SK-N-MC (cell line): ENCODE measurements around the gene TCTN3.

ENCODE experiments used
- DNase-seq: peaks from one replicate; pipeline ENCODE4 v3.0.0-alpha.2; 2011; ENCODE audit warnings: low read depth, low spot score
- H3K27ac ChIP-seq: fragments of 200-600 bp; sonication (generic); 2 replicates; pipeline ENCODE4 v1.5.1; 2016; ENCODE audit warnings: mixed run types
- H3K36me3 ChIP-seq: fragments of 200-600 bp; sonication (generic); 2 replicates; pipeline ENCODE4 v1.6.1; 2017; ENCODE audit warnings: antibody characterized with exemption, low read length, mixed read lengths; ENCODE audit not compliant: insufficient read depth
- H3K4me3 ChIP-seq: fragments of 200-600 bp; sonication (generic); 2 replicates; pipeline ENCODE4 v1.5.1; 2016
- H3K9ac ChIP-seq: fragments of 200-600 bp; sonication (generic); 2 replicates; pipeline ENCODE4 v1.8.0; 2017; ENCODE audit warnings: mixed run types, mixed read lengths; ENCODE audit not compliant: insufficient read length
- H3K9me3 ChIP-seq: fragments of 200-600 bp; sonication (generic); 2 replicates; pipeline ENCODE4 v1.6.1; 2017; ENCODE audit warnings: low read depth, mild to moderate bottlenecking, antibody characterized with exemption, low read length, moderate library complexity, mixed read lengths
- EZH2 ChIP-seq: fragments of 200-600 bp; sonication (generic); IDR thresholded peaks from one replicate; pipeline ENCODE4 v1.6.1; 2017; ENCODE audit warnings: antibody characterized with exemption
- FOXP2 ChIP-seq: optimal IDR thresholded peaks from 2 replicates; pipeline ENCODE3; 2011; ENCODE audit warnings: mild to moderate bottlenecking, moderate library complexity; ENCODE audit not compliant: insufficient read depth; ENCODE audit errors: extremely low read length, control extremely low read depth
- POLR2AphosphoS5 ChIP-seq: IDR thresholded peaks from 2 replicates; pipeline ENCODE4 v1.6.1; 2012; ENCODE audit warnings: mild to moderate bottlenecking, low read depth, low read length, borderline replicate concordance

TCTN3 gene

DNA sequence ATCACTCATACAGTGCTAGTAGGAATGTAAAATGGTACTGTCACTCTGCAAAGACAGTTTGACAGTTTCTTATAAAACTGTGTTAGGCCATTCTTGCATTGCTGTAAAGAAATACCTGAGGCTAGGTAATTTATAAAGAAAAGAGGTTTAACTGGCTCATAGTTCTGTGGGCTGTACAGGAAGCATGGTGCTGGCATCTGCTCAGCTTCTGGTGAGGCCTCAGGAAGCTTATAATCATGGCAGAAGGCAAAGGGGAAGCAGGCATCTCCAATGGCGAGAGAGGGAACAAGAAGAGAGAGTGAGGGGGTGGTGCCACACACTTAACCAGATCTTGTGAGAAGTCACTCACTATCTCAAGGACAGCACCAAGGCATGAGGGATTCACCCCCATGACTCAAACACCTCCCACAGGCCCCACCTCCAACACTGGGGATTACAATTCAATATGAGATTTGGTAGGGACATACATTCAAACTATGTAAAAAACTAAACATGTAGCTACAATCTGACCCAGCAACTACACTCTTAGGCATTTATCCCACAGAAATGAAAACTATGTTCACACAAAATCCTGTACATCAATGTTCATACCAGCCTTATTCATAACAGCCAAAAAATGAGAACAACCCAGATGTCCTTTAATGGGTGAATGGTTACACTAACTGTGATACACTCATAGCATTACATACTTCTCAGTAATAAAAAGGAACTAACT lies 42.2 kb downstream of the TCTN3 start:
- no peak overlapping the region for H3K4me3 ChIP-seq
- H3K9ac ChIP-seq = no peak overlapping the region
- peaks cover 33% of the 10 kb centered on the region for H3K36me3 ChIP-seq
- TF ChIP-seq POLR2AphosphoS5 = no peak
- TF ChIP-seq EZH2 = no peak
- TF ChIP-seq FOXP2 = no peak
- no peak overlapping the region for H3K27ac ChIP-seq
- DNase-seq = no peak
- H3K9me3 ChIP-seq = no peaks in the 10 kb centered on the region

DNA sequence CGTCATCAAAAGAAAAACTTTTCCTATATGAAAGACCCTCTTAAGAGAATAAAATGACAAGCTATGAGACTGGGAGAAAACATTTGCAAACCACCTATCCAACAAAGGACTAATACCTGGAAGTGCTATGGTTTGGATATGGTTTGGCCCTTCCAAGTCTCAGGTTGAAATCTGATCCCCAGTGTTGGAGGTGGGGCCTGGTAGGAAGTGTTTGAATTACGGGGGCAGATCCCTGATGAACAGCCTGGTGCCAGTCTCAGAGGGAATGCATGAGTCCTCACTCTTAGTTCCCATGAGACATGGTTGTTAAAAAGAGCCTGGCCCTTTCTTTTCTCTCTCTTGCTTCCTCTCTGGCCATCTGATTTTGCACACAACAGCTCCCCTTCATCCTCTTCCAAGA lies 43.5 kb downstream of the TCTN3 start:
- no peak overlapping the region for H3K9ac ChIP-seq
- TF ChIP-seq FOXP2 (no peak), POLR2AphosphoS5 (no peak), EZH2 (no peak)
- H3K27ac ChIP-seq = no peak overlapping the region
- H3K36me3 ChIP-seq = peaks cover 43% of the 10 kb centered on the region
- DNase-seq = no peak
- H3K4me3 ChIP-seq = no peak overlapping the region
- H3K9me3 ChIP-seq = no peaks in the 10 kb centered on the region

DNA sequence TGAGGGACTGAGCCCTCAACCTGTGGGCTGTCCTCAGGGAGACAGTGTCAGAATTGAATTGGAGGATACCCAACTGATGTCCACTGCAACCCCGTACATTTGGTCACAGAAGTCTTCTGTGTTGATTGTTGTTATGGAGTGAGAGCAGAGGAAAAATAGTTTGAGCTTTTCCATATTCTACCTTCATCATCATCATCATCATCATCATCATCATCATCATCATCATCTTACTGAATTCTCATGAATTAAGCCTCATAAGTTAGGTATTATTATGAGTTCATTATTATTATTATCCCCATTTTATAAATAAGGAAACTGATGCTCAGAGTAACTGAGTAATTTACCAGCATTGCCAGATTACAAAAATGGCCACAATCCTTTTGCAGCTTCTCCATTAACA lies 45.6 kb downstream of the TCTN3 start:
- peaks cover 41% of the 10 kb centered on the region for H3K36me3 ChIP-seq
- H3K27ac ChIP-seq = no peak overlapping the region
- TF ChIP-seq FOXP2 (no peak), EZH2 (no peak), POLR2AphosphoS5 (no peak)
- no peaks in the 10 kb centered on the region for H3K9me3 ChIP-seq
- H3K4me3 ChIP-seq = no peak overlapping the region
- no peak for DNase-seq
- no peak overlapping the region for H3K9ac ChIP-seq

DNA sequence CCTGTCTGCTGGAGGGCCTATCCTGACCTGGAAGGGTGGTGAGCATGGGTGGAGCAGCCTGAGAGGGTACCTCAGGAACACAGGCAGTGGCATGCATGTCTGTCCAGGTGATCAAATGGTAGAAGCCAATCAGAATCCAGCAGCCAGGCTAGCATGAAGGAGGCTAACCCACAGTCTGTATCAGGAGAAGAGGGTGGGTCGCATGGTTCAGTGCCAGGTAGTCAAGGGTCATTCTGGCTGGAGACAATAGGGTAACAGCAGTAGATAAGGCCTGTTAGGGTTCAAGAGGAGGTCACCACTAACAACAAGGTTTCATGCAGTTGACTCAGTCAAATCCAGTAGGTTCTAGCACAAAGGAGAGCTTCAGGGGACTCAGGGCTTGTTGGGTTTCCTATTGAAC lies 47.6 kb downstream of the TCTN3 start:
- Histone ChIP-seq H3K27ac (no peak overlapping the region), H3K9me3 (no peaks in the 10 kb centered on the region), H3K36me3 (peaks cover 21% of the 10 kb centered on the region; the same call in 1 of the 2 replicates), H3K9ac (no peak overlapping the region), H3K4me3 (no peak overlapping the region)
- no peak for DNase-seq
- no peak for TF ChIP-seq POLR2AphosphoS5
- no peak for TF ChIP-seq EZH2

DNA sequence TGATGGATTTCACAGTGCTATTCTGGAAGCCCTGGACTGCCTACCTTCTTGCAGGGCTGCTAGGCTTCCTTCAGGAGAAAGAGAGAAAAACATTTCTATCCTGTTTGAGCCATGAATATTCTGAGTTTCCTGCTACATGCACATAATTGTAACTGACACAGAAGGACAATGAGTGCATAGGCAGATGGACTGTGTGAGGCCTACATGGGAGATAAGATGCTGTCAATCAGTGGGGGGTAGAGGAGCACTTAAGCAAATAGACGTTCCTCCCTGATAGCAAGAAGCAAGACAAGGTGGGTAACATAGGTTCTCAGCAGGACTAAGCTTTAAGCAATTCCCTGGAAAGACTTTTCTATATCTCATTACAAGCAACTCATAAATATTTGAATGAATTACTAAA lies 48.8 kb downstream of the TCTN3 start:
- Histone ChIP-seq H3K36me3 (peaks cover 19% of the 10 kb centered on the region; the same call in 1 of the 2 replicates), H3K9me3 (no peaks in the 10 kb centered on the region), H3K4me3 (no peak overlapping the region), H3K27ac (no peak overlapping the region), H3K9ac (no peak overlapping the region)
- DNase-seq = no peak
- TF ChIP-seq FOXP2 (no peak), POLR2AphosphoS5 (no peak), EZH2 (no peak)

DNA sequence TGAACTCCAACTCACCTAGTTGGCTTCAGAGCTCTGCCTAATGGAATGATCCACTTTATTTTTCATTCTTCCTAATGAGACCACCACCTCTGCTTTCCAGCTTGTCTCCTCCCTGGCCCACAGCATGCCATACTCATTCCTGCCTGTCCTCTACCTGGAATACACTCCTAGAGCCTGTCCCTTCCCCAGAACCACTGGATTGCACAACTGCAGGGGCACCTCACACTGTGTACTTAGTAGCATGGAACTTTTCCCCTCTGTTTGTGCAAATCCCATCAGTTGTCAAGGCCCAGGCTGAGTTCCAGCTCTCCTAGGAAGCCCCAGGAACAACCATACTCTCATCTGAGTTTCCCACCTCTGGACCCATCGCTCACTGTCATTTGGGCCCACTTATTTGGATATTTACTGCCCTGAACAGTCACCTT lies 52.8 kb downstream of the TCTN3 start:
- peaks cover 21% of the 10 kb centered on the region; the same call in 1 of the 2 replicates for H3K36me3 ChIP-seq
- DNase-seq = no peak
- no peaks in the 10 kb centered on the region for H3K9me3 ChIP-seq
- H3K4me3 ChIP-seq = no peak overlapping the region
- no peak overlapping the region for H3K27ac ChIP-seq
- TF ChIP-seq POLR2AphosphoS5 (no peak), FOXP2 (no peak), EZH2 (no peak)
- H3K9ac ChIP-seq = no peak overlapping the region

DNA sequence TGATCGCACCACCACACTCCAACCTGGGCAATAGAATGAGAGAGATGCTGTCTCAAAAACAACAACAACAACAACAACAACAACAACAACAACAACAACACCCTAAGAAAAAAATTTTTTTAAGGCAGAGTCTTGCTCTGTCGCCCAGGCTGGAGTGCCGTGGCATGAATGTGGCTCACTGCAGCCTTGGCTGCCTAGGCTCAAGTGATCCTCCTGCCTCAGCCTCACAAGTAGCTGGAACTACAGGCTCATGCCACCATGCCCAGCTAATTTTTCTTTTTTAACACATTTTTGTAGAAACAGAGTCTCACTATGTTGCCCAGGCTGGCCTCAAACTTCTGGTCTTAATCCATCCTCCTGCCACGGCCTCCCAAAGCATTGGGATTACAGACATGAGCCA lies 55.8 kb downstream of the TCTN3 start:
- DNase-seq = no peak
- TF ChIP-seq POLR2AphosphoS5 (no peak), EZH2 (no peak), FOXP2 (no peak)
- Histone ChIP-seq H3K27ac (no peak overlapping the region), H3K9ac (no peak overlapping the region), H3K36me3 (peaks cover 28% of the 10 kb centered on the region; the same call in 1 of the 2 replicates), H3K9me3 (no peaks in the 10 kb centered on the region), H3K4me3 (no peak overlapping the region)

DNA sequence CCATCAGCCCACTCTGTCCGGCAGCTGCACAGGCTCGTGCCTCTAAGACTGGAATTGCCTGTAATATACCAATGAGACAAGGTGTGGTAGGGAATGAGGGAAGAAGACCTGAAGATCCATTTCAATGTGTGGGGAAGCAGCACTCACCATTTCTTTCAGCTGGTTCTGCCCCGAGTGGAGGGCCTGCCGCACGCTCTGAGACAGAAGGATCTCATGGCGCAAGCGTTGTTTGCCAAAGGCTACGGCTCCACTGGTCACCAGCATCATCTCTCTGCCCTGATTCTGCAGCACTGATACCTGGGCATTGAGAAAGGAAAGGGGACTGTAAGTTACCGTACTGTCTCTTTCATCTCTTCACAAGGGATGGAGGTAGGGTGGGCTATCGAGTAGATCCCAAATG lies 56.6 kb downstream of the TCTN3 start:
- DNase-seq = no peak
- H3K4me3 ChIP-seq = no peak overlapping the region
- H3K27ac ChIP-seq = no peak overlapping the region
- no peak for TF ChIP-seq POLR2AphosphoS5
- TF ChIP-seq FOXP2 = no peak
- no peak for TF ChIP-seq EZH2
- H3K36me3 ChIP-seq = peaks cover 34% of the 10 kb centered on the region; the same call in 1 of the 2 replicates
- H3K9me3 ChIP-seq = no peaks in the 10 kb centered on the region
- no peak overlapping the region for H3K9ac ChIP-seq

DNA sequence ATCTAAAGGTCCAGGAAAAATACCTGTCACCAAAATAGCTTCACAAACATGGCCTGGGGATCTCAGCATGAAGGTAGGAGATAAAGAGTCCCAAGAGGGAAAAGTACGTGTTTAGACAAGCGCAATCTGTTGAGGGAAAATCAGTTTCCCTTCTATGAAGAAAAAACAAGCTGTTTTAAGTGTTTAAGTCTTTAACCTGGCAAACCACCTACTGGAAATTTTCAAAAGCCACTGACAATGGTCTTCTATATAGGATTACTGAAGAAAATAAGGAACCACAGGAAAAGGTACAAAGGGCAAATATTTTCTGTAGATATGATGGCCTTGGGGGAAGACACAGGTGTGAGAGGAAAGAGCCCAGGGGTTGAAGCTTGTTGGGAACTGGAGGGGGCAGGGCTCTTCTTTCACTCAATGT lies 58.4 kb downstream of the TCTN3 start:
- DNase-seq = no peak
- no peaks in the 10 kb centered on the region for H3K9me3 ChIP-seq
- no peak overlapping the region for H3K27ac ChIP-seq
- H3K9ac ChIP-seq = no peak overlapping the region
- H3K36me3 ChIP-seq = peaks cover 30% of the 10 kb centered on the region; the same call in 1 of the 2 replicates
- TF ChIP-seq POLR2AphosphoS5 (no peak), FOXP2 (no peak), EZH2 (no peak)
- H3K4me3 ChIP-seq = no peak overlapping the region
